ACC112 (cell line): Measurements from ENCODE around the gene ENGASE.

Source experiments
- H2AFZ ChIP-seq: fragments of 200-600 bp; sonication (generic); one replicate; pipeline ENCODE4 v1.6.0; 2017; ENCODE audit warnings: antibody characterized with exemption, low read length; ENCODE audit not compliant: unreplicated experiment
- H3K27ac ChIP-seq: fragments of 200-600 bp; sonication (generic); 2 replicates; pipeline ENCODE4 v1.5.1; 2014; ENCODE audit warnings: low read depth, mild to moderate bottlenecking, antibody characterized with exemption, low read length, moderate library complexity
- H3K27me3 ChIP-seq: fragments of 200-600 bp; sonication (generic); 2 replicates; pipeline ENCODE4 v1.6.1; 2014; ENCODE audit warnings: mild to moderate bottlenecking, antibody characterized with exemption, low read length, moderate library complexity, mixed read lengths; ENCODE audit not compliant: insufficient read depth
- H3K36me3 ChIP-seq: fragments of 200-600 bp; sonication (generic); 2 replicates; pipeline ENCODE4 v1.6.1; 2016; ENCODE audit warnings: mild to moderate bottlenecking, antibody characterized with exemption, low read length, moderate library complexity, mixed read lengths; ENCODE audit not compliant: insufficient read depth
- H3K4me1 ChIP-seq: fragments of 200-600 bp; sonication (generic); one replicate; pipeline ENCODE4 v1.6.1; 2016; ENCODE audit warnings: low read length, mixed read lengths; ENCODE audit not compliant: insufficient read depth, unreplicated experiment, control insufficient read depth
- H3K4me3 ChIP-seq: fragments of 200-600 bp; sonication (generic); 2 replicates; pipeline ENCODE4 v1.5.1; 2014; ENCODE audit warnings: mild to moderate bottlenecking, low read depth, low read length
- H3K79me2 ChIP-seq: fragments of 200-600 bp; sonication (generic); one replicate; pipeline ENCODE4 v1.6.0; 2016; ENCODE audit warnings: low read length; ENCODE audit not compliant: control insufficient read depth, unreplicated experiment, insufficient read depth

The ENGASE gene

GRCh38 chr17:79041041-79041570 is 33.5 kb upstream of the ENGASE start:
- no peaks in the 10 kb centered on the region for H3K79me2 ChIP-seq
- no peaks in the 10 kb centered on the region for H3K27me3 ChIP-seq
- H3K4me1 ChIP-seq = peaks cover 28% of the 10 kb centered on the region
- no peak overlapping the region for H2AFZ ChIP-seq
- H3K4me3 ChIP-seq = no peak overlapping the region
- H3K36me3 ChIP-seq = no peaks in the 10 kb centered on the region
- H3K27ac ChIP-seq = no peak overlapping the region

- Histone ChIP-seq H3K27ac (no peak overlapping the region), H3K79me2 (no peaks in the 10 kb centered on the region), H2AFZ (no peak overlapping the region), H3K4me3 (no peak overlapping the region), H3K36me3 (no peaks in the 10 kb centered on the region), H3K27me3 (no peaks in the 10 kb centered on the region), H3K4me1 (peaks cover 29% of the 10 kb centered on the region)
Observed at GRCh38 chr17:79041723-79042420, 32.8 kb upstream of the ENGASE start.

- Histone ChIP-seq H3K4me1 (peaks cover 22% of the 10 kb centered on the region), H3K27me3 (no peaks in the 10 kb centered on the region), H3K27ac (no peak overlapping the region), H2AFZ (no peak overlapping the region), H3K4me3 (no peak overlapping the region), H3K36me3 (no peaks in the 10 kb centered on the region), H3K79me2 (no peaks in the 10 kb centered on the region)
Observed at GRCh38 chr17:79042421-79043190, 32.0 kb upstream of the ENGASE start.

- H2AFZ ChIP-seq = no peak overlapping the region
- no peak overlapping the region for H3K27ac ChIP-seq
- no peak overlapping the region for H3K4me3 ChIP-seq
- peaks cover 16% of the 10 kb centered on the region for H3K4me1 ChIP-seq
- H3K36me3 ChIP-seq = no peaks in the 10 kb centered on the region
- H3K79me2 ChIP-seq = no peaks in the 10 kb centered on the region
- no peaks in the 10 kb centered on the region for H3K27me3 ChIP-seq
Observed at GRCh38 chr17:79043191-79043930, 31.3 kb upstream of the ENGASE start.

- no peak overlapping the region for H3K4me3 ChIP-seq
- H3K27me3 ChIP-seq = no peaks in the 10 kb centered on the region
- no peaks in the 10 kb centered on the region for H3K36me3 ChIP-seq
- H3K79me2 ChIP-seq = no peaks in the 10 kb centered on the region
- H2AFZ ChIP-seq = no peak overlapping the region
- no peak overlapping the region for H3K27ac ChIP-seq
- peaks cover 14% of the 10 kb centered on the region for H3K4me1 ChIP-seq
Observed at GRCh38 chr17:79043931-79044320, 30.7 kb upstream of the ENGASE start.

- Histone ChIP-seq H3K4me3 (no peak overlapping the region), H3K36me3 (no peaks in the 10 kb centered on the region), H3K4me1 (peaks cover 8% of the 10 kb centered on the region), H3K27me3 (no peaks in the 10 kb centered on the region), H3K79me2 (no peaks in the 10 kb centered on the region), H3K27ac (no peak overlapping the region), H2AFZ (no peak overlapping the region)
Observed at GRCh38 chr17:79044462-79044861, 30.2 kb upstream of the ENGASE start.

- Histone ChIP-seq H3K27me3 (no peaks in the 10 kb centered on the region), H3K4me3 (no peak overlapping the region), H2AFZ (no peak overlapping the region), H3K36me3 (no peaks in the 10 kb centered on the region), H3K79me2 (no peaks in the 10 kb centered on the region), H3K4me1 (peaks cover 8% of the 10 kb centered on the region), H3K27ac (no peak overlapping the region)
Observed at GRCh38 chr17:79045001-79045729, 29.5 kb upstream of the ENGASE start.

- H3K4me3 ChIP-seq = no peak overlapping the region
- peaks cover 8% of the 10 kb centered on the region for H3K4me1 ChIP-seq
- H2AFZ ChIP-seq = no peak overlapping the region
- H3K27ac ChIP-seq = no peak overlapping the region
- no peaks in the 10 kb centered on the region for H3K79me2 ChIP-seq
- no peaks in the 10 kb centered on the region for H3K27me3 ChIP-seq
- H3K36me3 ChIP-seq = no peaks in the 10 kb centered on the region
Observed at GRCh38 chr17:79045842-79046196, 28.8 kb upstream of the ENGASE start.

- Histone ChIP-seq H3K36me3 (no peaks in the 10 kb centered on the region), H3K4me3 (no peak overlapping the region), H3K4me1 (peaks cover 8% of the 10 kb centered on the region), H3K79me2 (no peaks in the 10 kb centered on the region), H3K27me3 (no peaks in the 10 kb centered on the region), H2AFZ (no peak overlapping the region), H3K27ac (no peak overlapping the region)
Observed at GRCh38 chr17:79046197-79046915, 28.3 kb upstream of the ENGASE start.

- H3K79me2 ChIP-seq = no peaks in the 10 kb centered on the region
- H3K4me3 ChIP-seq = no peak overlapping the region
- peaks cover 8% of the 10 kb centered on the region for H3K4me1 ChIP-seq
- H3K27me3 ChIP-seq = no peaks in the 10 kb centered on the region
- H3K36me3 ChIP-seq = no peaks in the 10 kb centered on the region
- no peak overlapping the region for H2AFZ ChIP-seq
- no peak overlapping the region for H3K27ac ChIP-seq
Observed at GRCh38 chr17:79046916-79047280, 27.7 kb upstream of the ENGASE start.
